SH-SY5Y (cell line): ENCODE measurements around the gene TPP2.

Experiments used
- GATA2 ChIP-seq: IDR thresholded peaks from 2 replicates; pipeline ENCODE4 v1.6.1; 2011; ENCODE audit warnings: mild to moderate bottlenecking, low read depth, low read length
- GATA3 ChIP-seq: IDR thresholded peaks from 2 replicates; pipeline ENCODE4 v1.6.1; 2011; ENCODE audit warnings: low read depth, mild to moderate bottlenecking, low read length, moderate library complexity

GRCh38 chr13:102580552-102581169 lies 16.1 kb upstream of the TPP2 start:
- TF ChIP-seq GATA3 (no peak), GATA2 (no peak)
